H9 (cell line): ENCODE data around the gene LCTL. TPM values are rescaled to one million over a fixed set of nuclear protein-coding genes. Genes with fewer than 3 reads are reported as not detected.

Experiments
- DNase-seq: peaks from one replicate; pipeline ENCODE4 v3.0.0-alpha.2; 2017
- H2AFZ ChIP-seq: one replicate; pipeline ENCODE4 v1.6.1; 2013; ENCODE audit warnings: mild to moderate bottlenecking, low read length, control low read depth, moderate library complexity
- H2AK5ac ChIP-seq: 2 replicates; pipeline ENCODE4 v1.6.1; 2013; ENCODE audit warnings: low read length, control low read depth, mixed read lengths; ENCODE audit not compliant: insufficient read length
- H2BK120ac ChIP-seq: one replicate; pipeline ENCODE4 v1.6.1; 2013; ENCODE audit warnings: low read depth, mild to moderate bottlenecking, low read length, control low read depth, inconsistent platforms; ENCODE audit not compliant: poor library complexity, severe bottlenecking
- H2BK12ac ChIP-seq: 2 replicates; pipeline ENCODE4 v1.6.1; 2013; ENCODE audit warnings: low read length, control low read depth, mixed read lengths, low read depth; ENCODE audit not compliant: insufficient read length
- H2BK15ac ChIP-seq: 2 replicates; pipeline ENCODE4 v1.6.1; 2013; ENCODE audit warnings: low read depth, low read length, control low read depth
- H2BK20ac ChIP-seq: one replicate; pipeline ENCODE4 v1.6.1; 2013; ENCODE audit warnings: low read depth, mild to moderate bottlenecking, low read length, control low read depth, inconsistent platforms; ENCODE audit not compliant: poor library complexity, severe bottlenecking
- H2BK5ac ChIP-seq: 2 replicates; pipeline ENCODE4 v1.6.1; 2013; ENCODE audit warnings: low read length, control low read depth, mixed read lengths; ENCODE audit not compliant: insufficient read length
- H3K14ac ChIP-seq: 2 replicates; pipeline ENCODE4 v1.6.1; 2013; ENCODE audit warnings: low read length, control low read depth; ENCODE audit not compliant: insufficient read depth
- H3K18ac ChIP-seq: 2 replicates; pipeline ENCODE4 v1.6.1; 2013; ENCODE audit warnings: low read depth, mild to moderate bottlenecking, mixed read lengths, low read length, control low read depth; ENCODE audit not compliant: insufficient read length
- H3K23ac ChIP-seq: 2 replicates; pipeline ENCODE4 v1.6.1; 2013; ENCODE audit warnings: low read length, control low read depth, mixed read lengths, low read depth; ENCODE audit not compliant: insufficient read length
- H3K23me2 ChIP-seq: 2 replicates; pipeline ENCODE4 v1.6.1; 2013; ENCODE audit warnings: low read depth, mild to moderate bottlenecking, mixed read lengths, low read length, control low read depth; ENCODE audit not compliant: insufficient read length, poor library complexity, severe bottlenecking
- H3K27ac ChIP-seq: 2 replicates; pipeline ENCODE4 v1.5.1; 2013; ENCODE audit warnings: low read length, control low read depth, mixed read lengths, low read depth; ENCODE audit not compliant: insufficient read length
- H3K27me3 ChIP-seq: 2 replicates; pipeline ENCODE4 v1.6.1; 2013; ENCODE audit warnings: low read length, control low read depth, inconsistent platforms; ENCODE audit not compliant: insufficient read depth
- H3K4ac ChIP-seq: 2 replicates; pipeline ENCODE4 v1.6.1; 2013; ENCODE audit warnings: low read depth, mild to moderate bottlenecking, control low read depth, inconsistent platforms, low read length, moderate library complexity
- H3K4me1 ChIP-seq: 2 replicates; pipeline ENCODE4 v1.6.1; 2013; ENCODE audit warnings: low read length, control low read depth, inconsistent platforms; ENCODE audit not compliant: insufficient read depth
- H3K4me2 ChIP-seq: 2 replicates; pipeline ENCODE4 v1.6.1; 2013; ENCODE audit warnings: low read length, control low read depth, mixed read lengths; ENCODE audit not compliant: insufficient read length, insufficient read depth
- H3K56ac ChIP-seq: 2 replicates; pipeline ENCODE4 v1.6.1; 2013; ENCODE audit warnings: low read depth, mild to moderate bottlenecking, mixed read lengths, low read length, control low read depth; ENCODE audit not compliant: insufficient read length
- H3K79me1 ChIP-seq: 2 replicates; pipeline ENCODE4 v1.6.1; 2013; ENCODE audit warnings: low read depth, mild to moderate bottlenecking, moderate library complexity, low read length, control low read depth, inconsistent platforms; ENCODE audit not compliant: insufficient read depth, poor library complexity, severe bottlenecking
- H3K79me2 ChIP-seq: 2 replicates; pipeline ENCODE4 v1.6.1; 2013; ENCODE audit warnings: low read length, control low read depth, inconsistent platforms; ENCODE audit not compliant: insufficient read depth
- H3K9ac ChIP-seq: 2 replicates; pipeline ENCODE4 v1.6.1; 2013; ENCODE audit warnings: low read length, control low read depth, mixed read lengths; ENCODE audit not compliant: insufficient read length; ENCODE audit errors: extremely low read depth
- H3K9me3 ChIP-seq: one replicate; pipeline ENCODE4 v1.6.1; 2013; ENCODE audit warnings: low read depth, low read length, inconsistent platforms; ENCODE audit not compliant: control insufficient read depth
- H3T11ph ChIP-seq: one replicate; pipeline ENCODE4 v1.6.1; 2013; ENCODE audit warnings: mild to moderate bottlenecking, low read length, control low read depth, inconsistent platforms
- H4K20me1 ChIP-seq: one replicate; pipeline ENCODE4 v1.6.1; 2013; ENCODE audit not compliant: control insufficient read depth, insufficient read length, insufficient read depth
- H4K5ac ChIP-seq: 2 replicates; pipeline ENCODE4 v1.6.1; 2013; ENCODE audit warnings: low read depth, mild to moderate bottlenecking, mixed read lengths, low read length, control low read depth; ENCODE audit not compliant: insufficient read length
- H4K8ac ChIP-seq: replicated peaks from 2 replicates; pipeline ENCODE4 v1.6.1; 2013; ENCODE audit warnings: low read length, control low read depth, mixed read lengths, low read depth; ENCODE audit not compliant: insufficient read length
- H4K91ac ChIP-seq: 2 replicates; pipeline ENCODE4 v1.6.1; 2013; ENCODE audit warnings: low read depth, mild to moderate bottlenecking, moderate library complexity, mixed read lengths, low read length, control low read depth; ENCODE audit not compliant: insufficient read length
- H3K27ac Mint-ChIP-seq, 3 experiments: 2 replicates in 2 of 3; 3 replicates in 1 of 3; pipeline ENCODE4 v1.8.0; 2020 to 2021; ENCODE audit warnings: mixed read lengths in 3 of 3, mild to moderate bottlenecking in 1 of 3, moderate library complexity in 1 of 3
- H3K27me3 Mint-ChIP-seq: 2 replicates; pipeline ENCODE4 v1.8.0; 2021; ENCODE audit warnings: low read depth, mild to moderate bottlenecking, moderate library complexity, mixed read lengths
- H3K36me3 Mint-ChIP-seq, 3 experiments: 2 replicates in 2 of 3; 3 replicates in 1 of 3; pipeline ENCODE4 v1.8.0; 2020 to 2021; ENCODE audit warnings: low read depth in 3 of 3, mixed read lengths in 3 of 3; ENCODE audit not compliant: insufficient read depth in 1 of 3
- H3K4me1 Mint-ChIP-seq, 2 experiments: 2 replicates each; pipeline ENCODE4 v1.8.0; 2020; ENCODE audit warnings: mixed read lengths in 2 of 2
- H3K4me3 Mint-ChIP-seq, 2 experiments: 2 replicates in 1 of 2; 3 replicates in 1 of 2; pipeline ENCODE4 v1.8.0; 2020 to 2021; ENCODE audit warnings: mild to moderate bottlenecking in 2 of 2, mixed read lengths in 2 of 2, moderate library complexity in 1 of 2
- H3K9me3 Mint-ChIP-seq, 2 experiments: 2 replicates in 1 of 2; 3 replicates in 1 of 2; pipeline ENCODE4 v1.8.0; 2020; ENCODE audit warnings: mild to moderate bottlenecking in 2 of 2, mixed read lengths in 2 of 2, moderate library complexity in 1 of 2
- WGBS: extraction: QIAGEN DNeasy Blood & Tissue Kit; methylation state at CpG from one replicate; pipeline ENCODE4 v1.1.7; 2013; ENCODE audit warnings: missing lambda C conversion rate, low lambda C conversion rate, mixed read lengths; ENCODE audit not compliant: insufficient read length; ENCODE audit errors: extremely low coverage; 5-methylcytosine and 5-hydroxymethylcytosine counted together
- total RNA-seq: library from RNA; stranded (reverse); gene quantifications from 2 replicates; pipeline ENCODE4 v1.2.1, GENCODE V29; 2021
- TF ChIP-seq, protein P1 (sequence below): fragments of 200-600 bp; sonication (generic); conservative IDR thresholded peaks from 3 replicates; pipeline ENCODE4 v1.8.0; 2021; ENCODE audit warnings: antibody characterized with exemption, mild to moderate bottlenecking

Gene LCTL
- total RNA-seq, 1 experiment from 2014 or later: 2.3 TPM

DNA sequence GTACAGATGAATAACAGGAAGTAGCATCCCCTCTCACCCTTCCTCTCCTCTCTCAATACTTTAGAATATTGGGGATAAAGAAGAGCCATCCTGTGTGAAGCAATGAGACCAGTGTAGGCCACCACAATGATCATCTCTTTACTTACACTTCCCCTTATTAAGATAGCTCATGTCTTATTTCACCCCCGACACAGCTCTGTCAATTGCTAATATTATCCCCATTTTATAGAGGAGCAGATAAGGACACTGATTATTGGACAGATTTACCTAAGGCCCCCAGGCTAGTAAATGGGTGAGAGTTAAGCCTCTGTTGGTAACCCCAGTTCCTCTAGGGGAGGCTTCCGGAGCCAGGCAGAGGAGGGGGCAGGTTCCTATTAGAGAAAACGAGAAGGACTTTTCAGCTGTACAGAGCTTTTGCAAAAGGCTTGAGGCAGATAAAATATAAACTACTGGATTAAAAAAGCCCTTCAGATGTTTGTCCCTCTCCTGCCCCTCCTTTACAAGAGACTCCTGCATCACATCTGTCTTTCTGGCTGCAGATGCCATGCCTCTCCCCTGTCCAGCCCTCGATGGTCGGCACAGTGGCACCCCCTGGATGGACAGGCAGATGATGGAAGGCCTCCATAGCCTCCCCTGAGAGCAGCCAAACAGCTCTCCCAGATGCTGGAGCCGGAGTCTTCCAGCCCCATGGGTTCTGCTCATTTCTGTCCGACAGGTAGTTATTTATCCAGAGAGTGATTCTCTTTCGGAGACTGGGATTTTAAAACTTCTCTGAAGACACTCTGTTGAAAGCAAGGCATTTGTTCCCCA, 49.4 kb upstream of the LCTL start:
- no peaks in the 10 kb centered on the region for H3K9me3 Mint-ChIP-seq
- no peak overlapping the region for H3T11ph ChIP-seq
- H3K27ac Mint-ChIP-seq: no peak overlapping the region
- no peak overlapping the region for H3K4ac ChIP-seq
- no peaks in the 10 kb centered on the region; the same call in 1 of the 2 replicates for H3K27me3 Mint-ChIP-seq
- H3K36me3 Mint-ChIP-seq: no peaks in the 10 kb centered on the region; a peak in 1 of 7 replicates
- no peak overlapping the region for H2AK5ac ChIP-seq
- no peak overlapping the region for H3K18ac ChIP-seq
- H3K4me2 ChIP-seq: no peak overlapping the region
- no peaks in the 10 kb centered on the region for H3K79me2 ChIP-seq
- no peak overlapping the region for H2AFZ ChIP-seq
- H3K27me3 ChIP-seq: no peaks in the 10 kb centered on the region; the same call in 1 of the 2 replicates
- H4K5ac ChIP-seq: no peak overlapping the region
- no peak overlapping the region for H2BK12ac ChIP-seq
- DNase-seq: no peak
- H3K4me1 ChIP-seq: 0 out of 2 replicates have a peak, but pooled peaks cover 6% of the 10 kb centered on the region
- no peak overlapping the region for H2BK5ac ChIP-seq
- no peak overlapping the region for H3K4me3 Mint-ChIP-seq
- H4K8ac ChIP-seq: no peak overlapping the region
- TF ChIP-seq, protein P1, sequence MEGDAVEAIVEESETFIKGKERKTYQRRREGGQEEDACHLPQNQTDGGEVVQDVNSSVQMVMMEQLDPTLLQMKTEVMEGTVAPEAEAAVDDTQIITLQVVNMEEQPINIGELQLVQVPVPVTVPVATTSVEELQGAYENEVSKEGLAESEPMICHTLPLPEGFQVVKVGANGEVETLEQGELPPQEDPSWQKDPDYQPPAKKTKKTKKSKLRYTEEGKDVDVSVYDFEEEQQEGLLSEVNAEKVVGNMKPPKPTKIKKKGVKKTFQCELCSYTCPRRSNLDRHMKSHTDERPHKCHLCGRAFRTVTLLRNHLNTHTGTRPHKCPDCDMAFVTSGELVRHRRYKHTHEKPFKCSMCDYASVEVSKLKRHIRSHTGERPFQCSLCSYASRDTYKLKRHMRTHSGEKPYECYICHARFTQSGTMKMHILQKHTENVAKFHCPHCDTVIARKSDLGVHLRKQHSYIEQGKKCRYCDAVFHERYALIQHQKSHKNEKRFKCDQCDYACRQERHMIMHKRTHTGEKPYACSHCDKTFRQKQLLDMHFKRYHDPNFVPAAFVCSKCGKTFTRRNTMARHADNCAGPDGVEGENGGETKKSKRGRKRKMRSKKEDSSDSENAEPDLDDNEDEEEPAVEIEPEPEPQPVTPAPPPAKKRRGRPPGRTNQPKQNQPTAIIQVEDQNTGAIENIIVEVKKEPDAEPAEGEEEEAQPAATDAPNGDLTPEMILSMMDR: no peak
- no CpG with 5 or more reads among the region's 8 CpGs for WGBS
- H3K14ac ChIP-seq: no peak overlapping the region
- no peak overlapping the region for H3K27ac ChIP-seq
- H2BK15ac ChIP-seq: no peak overlapping the region
- H3K56ac ChIP-seq: no peak overlapping the region
- no peak overlapping the region for H2BK20ac ChIP-seq
- no peak overlapping the region for H2BK120ac ChIP-seq
- no peaks in the 10 kb centered on the region for H3K9me3 ChIP-seq
- H3K9ac ChIP-seq: no peak overlapping the region
- no peaks in the 10 kb centered on the region for H3K79me1 ChIP-seq
- no peak overlapping the region for H3K23ac ChIP-seq
- no peaks in the 10 kb centered on the region for H3K23me2 ChIP-seq
- H4K91ac ChIP-seq: no peak overlapping the region
- H4K20me1 ChIP-seq: no peaks in the 10 kb centered on the region
- peaks cover 24 to 26% of the 10 kb centered on the region in 2 experiments for H3K4me1 Mint-ChIP-seq
